Cerebellar cortex (tissue), 1 donor: ENCODE data around the gene TNIK.

ENCODE experiments used
- DNase-seq: peaks from one replicate; pipeline ENCODE4 v3.0.0-alpha.2; 2015; ENCODE audit warnings: low spot score

Gene TNIK

GRCh38 chr3:171226794-171227193 lies 233.4 kb downstream of the TNIK start:
- no peak for DNase-seq

GRCh38 chr3:171225708-171226107 lies 234.5 kb downstream of the TNIK start:
- no peak for DNase-seq

GRCh38 chr3:171225165-171225564 lies 235.0 kb downstream of the TNIK start:
- DNase-seq: no peak

- no peak for DNase-seq
These were observed 236.8 kb downstream of the TNIK start for GRCh38 chr3:171223396-171223795.

GRCh38 chr3:171222995-171223394 lies 237.2 kb downstream of the TNIK start:
- no peak for DNase-seq

- DNase-seq: no peak
These were observed 238.6 kb downstream of the TNIK start for GRCh38 chr3:171221597-171221996.

- no peak for DNase-seq
These were observed 239.1 kb downstream of the TNIK start for GRCh38 chr3:171221104-171221503.

GRCh38 chr3:171219258-171219657 lies 240.9 kb downstream of the TNIK start:
- DNase-seq: no peak

- DNase-seq: no peak
These were observed 242.1 kb downstream of the TNIK start for GRCh38 chr3:171218069-171218468.

GRCh38 chr3:171213907-171214306 lies 246.3 kb downstream of the TNIK start:
- no peak for DNase-seq

GRCh38 chr3:171213178-171213577 lies 247.0 kb downstream of the TNIK start:
- DNase-seq: no peak

GRCh38 chr3:171212648-171213047 lies 247.6 kb downstream of the TNIK start:
- DNase-seq: no peak

GRCh38 chr3:171206283-171206682 lies 253.9 kb downstream of the TNIK start:
- no peak for DNase-seq

- DNase-seq: no peak
These were observed 255.3 kb downstream of the TNIK start for GRCh38 chr3:171204942-171205341.

GRCh38 chr3:171201825-171202224 lies 258.4 kb downstream of the TNIK start:
- no peak for DNase-seq

GRCh38 chr3:171200750-171201088 lies 259.5 kb downstream of the TNIK start:
- no peak for DNase-seq

GRCh38 chr3:171200052-171200749 lies 260.0 kb downstream of the TNIK start:
- DNase-seq: no peak

- DNase-seq: no peak
These were observed 260.8 kb downstream of the TNIK start for GRCh38 chr3:171199473-171199829.

- no peak for DNase-seq
These were observed 261.3 kb downstream of the TNIK start for GRCh38 chr3:171198781-171199472.

GRCh38 chr3:171195686-171196085 lies 264.5 kb downstream of the TNIK start:
- no peak for DNase-seq

GRCh38 chr3:171194965-171195364 lies 265.2 kb downstream of the TNIK start:
- no peak for DNase-seq

GRCh38 chr3:171193693-171194092 lies 266.5 kb downstream of the TNIK start:
- DNase-seq: no peak

GRCh38 chr3:171192176-171192854 lies 267.9 kb downstream of the TNIK start:
- DNase-seq: no peak
